ENCODE results near the gene EEFSEC.

EEFSEC gene

DNA sequence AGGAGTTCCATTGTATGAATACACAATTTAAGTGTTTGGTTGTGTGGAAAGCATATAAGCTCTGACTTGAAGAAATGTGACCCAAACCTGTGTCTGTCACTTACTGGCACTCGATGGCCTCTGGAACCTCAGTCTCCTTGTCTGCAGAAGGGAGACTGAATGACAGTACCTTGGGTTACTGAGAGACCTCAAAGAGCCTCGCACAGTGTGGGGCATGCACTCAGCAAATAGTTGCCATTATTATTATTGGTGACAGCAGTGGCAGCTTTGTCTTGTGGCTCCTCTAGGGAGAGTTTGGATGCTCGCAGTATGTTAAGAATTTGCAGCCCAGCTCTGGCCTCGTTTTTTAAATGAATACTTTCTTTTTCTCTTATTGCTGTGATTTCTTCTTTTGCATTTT, 43.4 kb downstream of the EEFSEC start:
- no peak overlapping the region for H3K4me3 ChIP-seq (ENCODE audit: control insufficient read depth, low read depth, low read length)
- TF ChIP-seq, protein P1, sequence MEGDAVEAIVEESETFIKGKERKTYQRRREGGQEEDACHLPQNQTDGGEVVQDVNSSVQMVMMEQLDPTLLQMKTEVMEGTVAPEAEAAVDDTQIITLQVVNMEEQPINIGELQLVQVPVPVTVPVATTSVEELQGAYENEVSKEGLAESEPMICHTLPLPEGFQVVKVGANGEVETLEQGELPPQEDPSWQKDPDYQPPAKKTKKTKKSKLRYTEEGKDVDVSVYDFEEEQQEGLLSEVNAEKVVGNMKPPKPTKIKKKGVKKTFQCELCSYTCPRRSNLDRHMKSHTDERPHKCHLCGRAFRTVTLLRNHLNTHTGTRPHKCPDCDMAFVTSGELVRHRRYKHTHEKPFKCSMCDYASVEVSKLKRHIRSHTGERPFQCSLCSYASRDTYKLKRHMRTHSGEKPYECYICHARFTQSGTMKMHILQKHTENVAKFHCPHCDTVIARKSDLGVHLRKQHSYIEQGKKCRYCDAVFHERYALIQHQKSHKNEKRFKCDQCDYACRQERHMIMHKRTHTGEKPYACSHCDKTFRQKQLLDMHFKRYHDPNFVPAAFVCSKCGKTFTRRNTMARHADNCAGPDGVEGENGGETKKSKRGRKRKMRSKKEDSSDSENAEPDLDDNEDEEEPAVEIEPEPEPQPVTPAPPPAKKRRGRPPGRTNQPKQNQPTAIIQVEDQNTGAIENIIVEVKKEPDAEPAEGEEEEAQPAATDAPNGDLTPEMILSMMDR (IDR thresholded peaks at IDR 0.05; ENCODE audit: control insufficient read depth, insufficient read depth, low read depth, low read length, missing control alignments) = no peak
- no peak for DNase-seq (ENCODE audit: low read depth)

DNA sequence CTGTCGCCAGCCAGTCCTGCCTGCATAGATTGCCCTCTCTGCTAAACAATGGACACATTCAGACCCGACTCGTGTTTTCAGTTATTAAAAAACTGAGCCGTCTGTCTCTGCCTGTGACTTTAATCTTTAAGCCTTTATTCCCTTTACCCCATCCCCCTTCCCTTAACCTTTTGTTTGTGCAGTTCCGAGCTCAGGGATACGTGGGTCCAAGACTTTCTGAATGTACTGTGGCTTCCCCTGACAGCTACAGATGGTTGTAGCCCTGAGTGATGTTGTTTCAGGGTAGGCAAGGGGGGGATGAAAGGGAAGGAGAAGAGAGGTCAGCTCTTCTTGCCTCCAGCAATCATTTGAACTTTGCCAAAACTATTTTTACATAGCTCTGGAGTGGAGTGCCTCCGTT, 44.6 kb downstream of the EEFSEC start:
- TF ChIP-seq, protein P1 (IDR thresholded peaks at IDR 0.05; ENCODE audit: control insufficient read depth, insufficient read depth, low read depth, low read length, missing control alignments) = no peak
- no peak overlapping the region for H3K4me3 ChIP-seq (ENCODE audit: control insufficient read depth, low read depth, low read length)
- no peak for DNase-seq (ENCODE audit: low read depth)

DNA sequence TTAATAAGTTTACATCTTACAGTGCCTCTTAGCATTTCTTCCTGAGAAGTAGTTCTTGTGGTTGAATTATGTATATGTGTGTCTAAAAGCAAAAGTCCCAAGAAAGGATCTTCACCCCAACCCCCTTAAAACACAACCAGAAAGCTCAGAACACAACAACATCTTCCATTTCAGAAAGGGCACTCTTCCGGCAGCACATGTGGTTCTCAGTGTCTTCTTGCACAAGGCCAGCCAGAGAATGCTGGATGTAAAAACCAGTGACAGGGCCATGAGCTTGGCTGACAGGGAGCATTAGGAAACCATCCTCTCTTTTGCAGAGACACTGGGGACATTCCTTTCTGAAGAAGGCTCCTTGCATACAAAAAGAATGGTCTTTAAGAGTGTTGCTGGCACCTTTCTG, 45.0 kb downstream of the EEFSEC start:
- H3K4me3 ChIP-seq (ENCODE audit: control insufficient read depth, low read depth, low read length) = no peak overlapping the region
- DNase-seq (ENCODE audit: low read depth) = no peak
- TF ChIP-seq, protein P1 (IDR thresholded peaks at IDR 0.05; ENCODE audit: control insufficient read depth, insufficient read depth, low read depth, low read length, missing control alignments) = no peak

DNA sequence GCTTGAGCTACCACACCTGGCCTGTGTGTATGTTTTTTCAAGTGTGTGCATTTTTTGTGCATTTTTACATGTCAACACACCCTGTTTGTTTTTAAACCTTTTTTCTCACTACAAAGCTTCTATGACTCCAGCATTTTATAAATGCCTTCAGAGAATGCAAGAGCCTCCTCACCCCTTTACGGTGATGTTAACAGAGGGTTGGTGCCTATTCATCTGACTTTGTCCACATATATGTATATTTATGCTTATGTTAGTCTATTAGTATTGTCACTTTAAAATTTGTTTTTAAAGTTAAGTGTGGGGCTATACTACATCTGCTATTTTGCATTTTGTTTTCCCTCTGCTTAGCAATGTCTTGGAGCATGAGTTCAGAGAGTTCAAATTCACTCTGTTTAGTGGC, 45.8 kb downstream of the EEFSEC start:
- no peak for DNase-seq (ENCODE audit: low read depth)
- H3K4me3 ChIP-seq (ENCODE audit: control insufficient read depth, low read depth, low read length) = no peak overlapping the region
- TF ChIP-seq, protein P1 (IDR thresholded peaks at IDR 0.05; ENCODE audit: control insufficient read depth, insufficient read depth, low read depth, low read length, missing control alignments) = no peak

DNA sequence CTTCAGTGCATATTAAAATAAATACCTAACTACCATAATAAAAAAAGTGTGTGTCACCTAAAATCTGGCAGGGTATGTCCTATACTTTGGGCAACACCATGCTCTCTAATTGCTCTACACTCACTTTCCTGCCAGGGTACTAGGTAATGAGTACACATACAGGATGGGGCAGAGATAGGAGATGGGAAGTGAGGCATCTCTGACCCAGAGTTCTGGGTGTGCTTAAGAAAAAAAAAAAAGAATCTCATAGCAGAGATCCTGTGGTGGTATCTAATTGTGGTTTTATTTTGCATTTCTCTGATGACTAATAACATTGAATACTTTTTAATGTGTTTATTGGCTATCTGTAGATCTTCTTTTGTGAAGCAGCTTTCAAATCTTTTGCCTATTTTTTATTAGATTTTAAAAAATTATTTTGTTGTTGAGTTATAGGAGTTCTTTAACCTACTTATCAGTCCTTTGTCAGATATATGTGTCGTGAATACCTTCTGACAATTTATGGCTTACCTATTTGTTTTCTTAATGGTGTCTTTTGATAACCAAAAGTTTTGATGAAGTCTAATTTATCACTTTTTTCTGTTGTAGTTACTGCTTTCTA, 48.0 kb downstream of the EEFSEC start:
- DNase-seq (ENCODE audit: low read depth) = no peak
- no peak overlapping the region for H3K4me3 ChIP-seq (ENCODE audit: control insufficient read depth, low read depth, low read length)
- TF ChIP-seq, protein P1 (IDR thresholded peaks at IDR 0.05; ENCODE audit: control insufficient read depth, insufficient read depth, low read depth, low read length, missing control alignments) = no peak

DNA sequence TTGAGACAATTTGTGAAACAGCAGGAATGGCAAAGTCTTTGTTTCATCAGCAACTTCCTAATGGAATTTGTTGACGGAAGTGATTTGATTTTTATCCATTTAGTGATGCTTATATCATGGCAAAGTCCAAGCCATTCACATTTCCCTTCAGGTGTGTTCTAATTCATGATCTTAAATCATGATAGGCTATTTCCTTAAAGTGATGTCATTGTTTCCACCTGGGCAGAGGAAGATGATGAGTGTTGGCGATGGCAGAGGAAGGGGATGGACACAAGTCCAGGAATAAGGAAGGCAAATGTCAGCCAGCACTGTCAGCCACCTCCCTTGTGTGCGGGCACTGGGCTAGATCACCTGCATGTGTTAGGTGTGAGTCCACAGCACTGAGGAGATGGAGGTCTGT, 49.9 kb downstream of the EEFSEC start:
- H3K4me3 ChIP-seq (ENCODE audit: control insufficient read depth, low read depth, low read length) = no peak overlapping the region
- DNase-seq (ENCODE audit: low read depth) = no peak
- TF ChIP-seq, protein P1 (IDR thresholded peaks at IDR 0.05; ENCODE audit: control insufficient read depth, insufficient read depth, low read depth, low read length, missing control alignments) = no peak

Data from AG09309 (cell line).